ENCODE data around the gene ABHD2. TPM values are rescaled to one million over a fixed set of nuclear protein-coding genes. Genes with fewer than 3 reads are reported as not detected.

The ABHD2 gene
- total RNA-seq, 1 experiment from 2014 or later = 15.6 TPM

DNA sequence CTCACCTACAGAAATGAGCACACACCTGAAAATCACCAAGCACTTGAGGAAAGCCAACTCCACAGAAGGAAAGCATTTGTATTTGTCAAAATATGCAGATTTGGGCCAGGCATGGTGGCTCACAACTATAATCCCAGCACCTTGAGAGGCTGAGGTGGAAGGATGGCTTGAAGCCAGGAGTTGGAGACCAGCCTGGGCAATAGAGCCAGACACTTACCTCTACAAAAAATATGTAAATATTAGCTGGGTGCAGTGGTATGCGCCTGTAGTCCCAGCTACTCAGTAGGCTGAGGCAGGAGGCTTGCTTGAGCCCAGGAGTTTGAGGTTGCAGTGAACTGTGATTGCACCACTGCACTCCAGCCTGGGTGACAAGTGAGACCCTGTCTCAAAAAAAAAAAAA, 120.8 kb downstream of the ABHD2 start:
- Histone ChIP-seq H2AK5ac (ENCODE audit: insufficient read length, low read length) (no peak overlapping the region), H3K23me2 (ENCODE audit: insufficient read length, low read depth, low read length, poor library complexity, severe bottlenecking) (no peaks in the 10 kb centered on the region), H3K79me2 (ENCODE audit: insufficient read depth, low read length) (no peaks in the 10 kb centered on the region), H4K20me1 (ENCODE audit: control insufficient read depth, insufficient read depth, insufficient read length) (no peaks in the 10 kb centered on the region), H2AFZ (ENCODE audit: low read length) (no peak overlapping the region), H2BK15ac (ENCODE audit: low read depth, low read length) (no peak overlapping the region), H2BK5ac (ENCODE audit: insufficient read length, low read length) (no peak overlapping the region), H4K5ac (ENCODE audit: insufficient read length, low read depth, low read length) (no peak overlapping the region), H3K9ac (ENCODE audit: extremely low read depth, insufficient read length, low read length) (no peak overlapping the region), H3K56ac (ENCODE audit: insufficient read length, low read depth, low read length) (no peak overlapping the region), H3K4me2 (ENCODE audit: insufficient read depth, insufficient read length, low read length) (no peak overlapping the region), H4K91ac (ENCODE audit: insufficient read length, low read depth, low read length) (no peak overlapping the region), H3K9me3 (ENCODE audit: control insufficient read depth, low read depth, low read length) (no peaks in the 10 kb centered on the region), H3K4me1 (ENCODE audit: insufficient read depth, low read length) (no peaks in the 10 kb centered on the region), H2BK120ac (ENCODE audit: low read depth, low read length, poor library complexity, severe bottlenecking) (no peak overlapping the region), H3K4ac (ENCODE audit: low read depth, low read length) (no peak overlapping the region), H3K27me3 (ENCODE audit: insufficient read depth, low read length) (no peaks in the 10 kb centered on the region), H3K23ac (ENCODE audit: insufficient read length, low read depth, low read length) (no peak overlapping the region), H3T11ph (ENCODE audit: low read length) (no peak overlapping the region), H3K18ac (ENCODE audit: insufficient read length, low read depth, low read length) (no peak overlapping the region), H3K14ac (ENCODE audit: insufficient read depth, low read length) (no peak overlapping the region), H2BK20ac (ENCODE audit: low read depth, low read length, poor library complexity, severe bottlenecking) (no peak overlapping the region), H4K8ac (replicated peaks; ENCODE audit: insufficient read length, low read depth, low read length) (no peak overlapping the region), H2BK12ac (ENCODE audit: insufficient read length, low read depth, low read length) (no peak overlapping the region), H3K27ac (ENCODE audit: insufficient read length, low read depth, low read length) (no peak overlapping the region), H3K79me1 (ENCODE audit: insufficient read depth, low read depth, low read length, poor library complexity, severe bottlenecking) (no peaks in the 10 kb centered on the region)
- no CpG with 5 or more reads among the region's 1 CpG for WGBS (ENCODE audit: extremely low coverage, insufficient read length, low lambda C conversion rate)
- DNase-seq = no peak
- TF ChIP-seq, protein P1, sequence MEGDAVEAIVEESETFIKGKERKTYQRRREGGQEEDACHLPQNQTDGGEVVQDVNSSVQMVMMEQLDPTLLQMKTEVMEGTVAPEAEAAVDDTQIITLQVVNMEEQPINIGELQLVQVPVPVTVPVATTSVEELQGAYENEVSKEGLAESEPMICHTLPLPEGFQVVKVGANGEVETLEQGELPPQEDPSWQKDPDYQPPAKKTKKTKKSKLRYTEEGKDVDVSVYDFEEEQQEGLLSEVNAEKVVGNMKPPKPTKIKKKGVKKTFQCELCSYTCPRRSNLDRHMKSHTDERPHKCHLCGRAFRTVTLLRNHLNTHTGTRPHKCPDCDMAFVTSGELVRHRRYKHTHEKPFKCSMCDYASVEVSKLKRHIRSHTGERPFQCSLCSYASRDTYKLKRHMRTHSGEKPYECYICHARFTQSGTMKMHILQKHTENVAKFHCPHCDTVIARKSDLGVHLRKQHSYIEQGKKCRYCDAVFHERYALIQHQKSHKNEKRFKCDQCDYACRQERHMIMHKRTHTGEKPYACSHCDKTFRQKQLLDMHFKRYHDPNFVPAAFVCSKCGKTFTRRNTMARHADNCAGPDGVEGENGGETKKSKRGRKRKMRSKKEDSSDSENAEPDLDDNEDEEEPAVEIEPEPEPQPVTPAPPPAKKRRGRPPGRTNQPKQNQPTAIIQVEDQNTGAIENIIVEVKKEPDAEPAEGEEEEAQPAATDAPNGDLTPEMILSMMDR (conservative IDR thresholded peaks at IDR 0.05) = no peak
- Mint-ChIP-seq H3K4me1 (peaks cover 2 to 3% of the 10 kb centered on the region in 2 experiments; a peak in 3 of 4 replicates), H3K9me3 (no peaks in the 10 kb centered on the region), H3K27me3 (ENCODE audit: low read depth) (peaks cover 1% of the 10 kb centered on the region), H3K4me3 (no peak overlapping the region), H3K27ac (no peak overlapping the region), H3K36me3 (ENCODE audit: insufficient read depth in 1 of 3, low read depth in 3 of 3) (no peaks in the 10 kb centered on the region)
